ENCODE measurements around the gene DDX3X. TPM values are rescaled to one million over a fixed set of nuclear protein-coding genes. Genes with fewer than 3 reads are reported as not detected.

The DDX3X gene
- total and polyA plus RNA-seq, 2 experiments from 2014 or later, result 68.1 to 239 TPM

- no peak overlapping the region for H3K27ac ChIP-seq (ENCODE audit: low read depth)
- no peak overlapping the region for H2AFZ ChIP-seq
- DNase-seq (ENCODE audit: low spot score), result no peak
Measured at GRCh38 chrX:41314881-41315280, 19.1 kb upstream of the DDX3X start.

More at GRCh38 chrX:41314881-41315280, 19.1 kb upstream of the DDX3X start:
- Histone ChIP-seq H3K36me3 (ENCODE audit: insufficient read depth) (no peaks in the 10 kb centered on the region), H4K20me1 (replicated peaks; ENCODE audit: insufficient read depth) (no peaks in the 10 kb centered on the region), H3K4me1 (ENCODE audit: insufficient read depth) (no peaks in the 10 kb centered on the region), H3K4me3 (no peak overlapping the region), H3K79me2 (replicated peaks; ENCODE audit: insufficient read depth) (no peaks in the 10 kb centered on the region), H3F3A (replicated peaks; ENCODE audit: low read depth) (no peaks in the 10 kb centered on the region), H3K9me2 (ENCODE audit: insufficient read depth) (no peaks in the 10 kb centered on the region), H3K27me3 (ENCODE audit: insufficient read depth) (no peaks in the 10 kb centered on the region), H3K4me2 (no peak overlapping the region)
- H3K9me3 Mint-ChIP-seq, result no peaks in the 10 kb centered on the region
- no peak for ATAC-seq
- H3K36me3 Mint-ChIP-seq (ENCODE audit: low read depth), result no peaks in the 10 kb centered on the region
- no peak overlapping the region for H3K27ac Mint-ChIP-seq
- TF ChIP-seq POLR2AphosphoS5 (IDR thresholded peaks at IDR 0.05; ENCODE audit: low read depth) (no peak), EZH2 (IDR thresholded peaks at IDR 0.05; ENCODE audit: low read depth, unreplicated experiment) (no peak), JUNB (IDR thresholded peaks at IDR 0.05; ENCODE audit: unreplicated experiment) (no peak), NANOG (IDR thresholded peaks at IDR 0.05; ENCODE audit: borderline replicate concordance) (no peak), CREB1 (CRISPR knock-in tag; IDR thresholded peaks at IDR 0.05; ENCODE audit: low read depth) (no peak), ZNF331 (CRISPR knock-in tag; IDR thresholded peaks at IDR 0.05; ENCODE audit: low read depth) (no peak), CTCF (conservative IDR thresholded peaks at IDR 0.05; ENCODE audit: low read depth in 2 of 2) (no peak), ZNF462 (CRISPR knock-in tag; IDR thresholded peaks at IDR 0.05) (no peak), ZNF114 (CRISPR knock-in tag; IDR thresholded peaks at IDR 0.05) (no peak), REST (IDR thresholded peaks at IDR 0.05; ENCODE audit: unreplicated experiment) (no peak), EZH2phosphoT487 (IDR thresholded peaks at IDR 0.05; ENCODE audit: unreplicated experiment) (no peak), STAT1 (IDR thresholded peaks at IDR 0.05; ENCODE audit: unreplicated experiment) (no peak)
- TF ChIP-seq, protein P1, sequence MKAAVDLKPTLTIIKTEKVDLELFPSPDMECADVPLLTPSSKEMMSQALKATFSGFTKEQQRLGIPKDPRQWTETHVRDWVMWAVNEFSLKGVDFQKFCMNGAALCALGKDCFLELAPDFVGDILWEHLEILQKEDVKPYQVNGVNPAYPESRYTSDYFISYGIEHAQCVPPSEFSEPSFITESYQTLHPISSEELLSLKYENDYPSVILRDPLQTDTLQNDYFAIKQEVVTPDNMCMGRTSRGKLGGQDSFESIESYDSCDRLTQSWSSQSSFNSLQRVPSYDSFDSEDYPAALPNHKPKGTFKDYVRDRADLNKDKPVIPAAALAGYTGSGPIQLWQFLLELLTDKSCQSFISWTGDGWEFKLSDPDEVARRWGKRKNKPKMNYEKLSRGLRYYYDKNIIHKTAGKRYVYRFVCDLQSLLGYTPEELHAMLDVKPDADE (IDR thresholded peaks at IDR 0.05), result no peak
- peaks cover 2% of the 10 kb centered on the region for H3K27me3 Mint-ChIP-seq (ENCODE audit: insufficient read depth, low read depth, poor library complexity)
- no peaks in the 10 kb centered on the region for H3K4me1 Mint-ChIP-seq
- H3K4me3 Mint-ChIP-seq, result no peak overlapping the region

Data from GM23338 (cell line).